ENCODE data around the gene TMSB15C. TPM values are rescaled to one million over a fixed set of nuclear protein-coding genes. Genes with fewer than 3 reads are reported as not detected.
A peak's percentile ranks its signal among the peaks of the same experiment; 100 is the strongest.
"Not testable (repeated sequence)": the region's sequence is repeated elsewhere in the genome, so short reads cannot be mapped to it uniquely, and the experiment has no call there.

TMSB15C gene
- total and polyA plus RNA-seq, 12 donors = 0.29 to 6.8 (median 0.51) TPM

DNA sequence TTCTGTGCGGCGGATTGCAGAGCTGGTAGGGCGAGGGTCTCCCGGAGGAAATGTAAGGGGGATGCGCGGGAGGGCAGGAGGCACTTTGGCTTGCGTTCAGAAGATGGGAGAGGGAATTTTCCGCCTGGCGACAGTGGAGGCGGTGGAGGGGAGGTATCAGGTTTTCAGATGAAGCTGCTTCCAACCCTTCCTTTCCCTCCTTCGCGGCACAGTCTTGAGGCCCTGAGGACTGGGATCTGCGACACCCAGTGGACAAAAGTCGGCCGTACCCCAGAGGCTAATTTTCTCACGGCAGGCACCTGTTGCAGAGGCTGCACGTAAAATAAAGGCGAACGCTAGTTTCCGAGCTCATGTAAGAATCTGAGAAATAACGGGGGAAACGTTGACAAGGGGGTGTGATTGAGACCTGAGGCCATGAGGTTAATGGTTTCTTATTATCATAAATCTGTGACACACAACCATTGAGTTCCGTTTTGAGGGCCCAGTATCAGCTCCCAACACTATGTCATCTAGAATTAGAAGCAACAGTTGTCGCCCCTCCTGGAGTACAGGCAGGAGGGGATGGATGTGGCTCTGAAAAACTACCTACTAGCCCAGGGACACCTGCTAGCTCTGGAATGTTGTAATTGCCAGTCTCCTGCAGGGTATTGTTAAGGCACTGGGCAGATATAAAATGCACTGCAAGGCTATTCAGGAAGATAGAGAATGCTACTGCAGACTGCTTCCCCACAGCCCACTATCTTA lies 37.4 kb upstream of the TMSB15C start:
- H3K9me3 ChIP-seq (replicated peaks in 1 of 3) = no peaks in the 10 kb centered on the region
- DNase-seq = peak; percentile 35 to 77 (median 52)
- TF ChIP-seq POLR2A (IDR thresholded peaks at IDR 0.05) = no peak
- TF ChIP-seq, protein P1, sequence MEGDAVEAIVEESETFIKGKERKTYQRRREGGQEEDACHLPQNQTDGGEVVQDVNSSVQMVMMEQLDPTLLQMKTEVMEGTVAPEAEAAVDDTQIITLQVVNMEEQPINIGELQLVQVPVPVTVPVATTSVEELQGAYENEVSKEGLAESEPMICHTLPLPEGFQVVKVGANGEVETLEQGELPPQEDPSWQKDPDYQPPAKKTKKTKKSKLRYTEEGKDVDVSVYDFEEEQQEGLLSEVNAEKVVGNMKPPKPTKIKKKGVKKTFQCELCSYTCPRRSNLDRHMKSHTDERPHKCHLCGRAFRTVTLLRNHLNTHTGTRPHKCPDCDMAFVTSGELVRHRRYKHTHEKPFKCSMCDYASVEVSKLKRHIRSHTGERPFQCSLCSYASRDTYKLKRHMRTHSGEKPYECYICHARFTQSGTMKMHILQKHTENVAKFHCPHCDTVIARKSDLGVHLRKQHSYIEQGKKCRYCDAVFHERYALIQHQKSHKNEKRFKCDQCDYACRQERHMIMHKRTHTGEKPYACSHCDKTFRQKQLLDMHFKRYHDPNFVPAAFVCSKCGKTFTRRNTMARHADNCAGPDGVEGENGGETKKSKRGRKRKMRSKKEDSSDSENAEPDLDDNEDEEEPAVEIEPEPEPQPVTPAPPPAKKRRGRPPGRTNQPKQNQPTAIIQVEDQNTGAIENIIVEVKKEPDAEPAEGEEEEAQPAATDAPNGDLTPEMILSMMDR (IDR thresholded peaks at IDR 0.05) = peak; percentile 19 to 51 (median 42)
- H3K36me3 ChIP-seq (replicated peaks in 1 of 2) = no peaks in the 10 kb centered on the region
- intact Hi-C loops (cut with DNase I) = no loop called here
- H3K27ac ChIP-seq = no peak overlapping the region
- peaks cover 27% of the 10 kb centered on the region for H3K27me3 ChIP-seq
- H3K4me1 ChIP-seq (replicated peaks in 1 of 2) = no peaks in the 10 kb centered on the region
- WGBS, 4 donors = 4 to 39% (median 18%) methylated on average over 16 to 24 of the region's 24 CpGs
- H3K4me3 ChIP-seq = peak overlapping the region in 1 of 4 donors; percentile 71

DNA sequence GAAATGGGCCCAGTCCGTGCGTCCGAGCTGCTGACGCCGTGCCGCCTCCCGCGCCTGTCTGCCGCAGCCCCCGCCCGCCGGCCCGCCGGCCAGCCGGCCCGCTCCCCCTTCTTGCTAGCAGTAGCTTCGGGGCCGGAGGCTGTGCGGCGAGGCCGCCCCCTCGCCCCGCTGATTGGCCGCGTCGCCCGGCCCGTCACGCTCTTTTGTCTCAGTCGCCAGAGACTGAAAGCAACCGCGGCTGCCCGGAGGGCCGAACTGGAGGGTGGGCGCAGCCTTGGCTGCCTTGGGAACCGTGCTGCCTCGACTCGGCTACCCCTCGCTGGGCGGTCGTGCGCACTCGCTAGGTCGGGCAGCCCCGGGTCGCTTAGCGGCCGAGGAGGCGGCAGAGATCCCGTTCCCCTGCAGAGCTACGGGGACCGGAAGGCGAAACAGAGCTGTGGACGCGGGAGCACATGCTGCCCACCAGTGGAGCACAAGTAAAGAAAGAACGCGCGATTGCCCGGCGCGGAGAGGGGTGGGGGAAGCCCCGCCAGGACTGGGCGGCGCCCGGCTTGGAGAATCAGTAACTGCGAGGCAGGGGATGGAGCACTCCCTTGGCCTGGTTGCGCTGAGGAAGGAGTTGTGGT lies 36.4 kb upstream of the TMSB15C start, which contains the start of gene ZCCHC18:
TSS of gene ZCCHC18 (plus strand) at position 198 of the 626 bp plus-strand sequence. CDS start 1,589 bp downstream, outside the sequence.
- WGBS, 4 donors = 0 to 39% (median 30%) methylated on average over 15 to 67 of the region's 67 CpGs; no CpG with 5 or more reads in 1 of the 4 donors
- Histone ChIP-seq H3K4me3 (peak within 1 kb of the TSS in 2 of 4 donors; percentile 28 to 71), H3K9me3 (replicated peaks in 1 of 3) (no peaks in the 10 kb centered on the region), H3K27ac (peak within 1 kb of the TSS in 2 of 5 donors; percentile 66 to 78), H3K36me3 (replicated peaks in 1 of 2) (no peaks in the 10 kb centered on the region), H3K27me3 (peaks cover 24% of the 10 kb centered on the region), H3K4me1 (replicated peaks in 1 of 2) (no peaks in the 10 kb centered on the region)
- intact Hi-C loops (cut with DNase I) = no loop called here
- TF ChIP-seq, protein P1 (IDR thresholded peaks at IDR 0.05) = no peak
- TF ChIP-seq POLR2A (IDR thresholded peaks at IDR 0.05) = no peak
- peak; percentile 27 to 68 (median 39) for DNase-seq

DNA sequence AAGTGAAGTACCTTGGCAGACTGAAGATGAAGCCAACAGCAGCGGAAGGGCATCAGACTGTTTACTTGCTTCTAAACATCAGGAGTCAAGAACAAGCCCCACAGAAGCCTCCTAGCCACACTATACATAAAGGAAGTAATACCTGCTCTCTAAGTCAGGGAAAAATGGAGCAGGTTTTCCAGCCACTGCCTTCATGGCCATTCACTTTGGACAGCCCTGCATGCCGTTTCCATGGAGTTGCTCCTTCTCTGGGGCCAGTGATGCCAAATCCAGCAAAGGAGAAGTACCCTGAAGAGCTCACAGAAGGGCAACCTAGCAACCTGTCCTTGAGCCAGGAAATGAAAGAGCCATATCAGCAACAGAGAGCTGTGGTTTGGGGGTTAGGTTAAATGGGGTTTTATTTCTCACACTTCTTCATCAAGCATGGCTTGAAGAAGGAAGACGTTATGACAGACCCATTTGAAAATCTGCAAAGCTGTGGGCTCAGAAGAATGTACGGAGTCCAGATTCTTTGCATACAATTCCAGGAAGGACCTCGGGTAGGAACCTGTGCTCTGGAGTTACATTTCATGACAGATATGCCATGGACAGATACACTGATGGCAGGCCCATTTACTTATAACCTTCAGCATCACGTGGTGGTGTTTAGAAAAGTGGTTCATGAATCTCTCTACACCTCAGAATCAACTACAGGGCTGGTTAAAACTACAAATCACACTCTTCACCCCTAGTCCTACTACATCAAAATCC lies 34.6 kb upstream of the TMSB15C start:
- H3K4me1 ChIP-seq (replicated peaks in 1 of 2); H3K27ac ChIP-seq; DNase-seq; intact Hi-C loops (cut with DNase I); H3K9me3 ChIP-seq (replicated peaks in 1 of 3); H3K4me3 ChIP-seq; H3K36me3 ChIP-seq (replicated peaks in 1 of 2): not testable (repeated sequence)
- 55 to 70% (median 65%) methylated on average over 5 to 6 of the region's 6 CpGs for WGBS, 4 donors
- peaks cover 21% of the 10 kb centered on the region for H3K27me3 ChIP-seq

DNA sequence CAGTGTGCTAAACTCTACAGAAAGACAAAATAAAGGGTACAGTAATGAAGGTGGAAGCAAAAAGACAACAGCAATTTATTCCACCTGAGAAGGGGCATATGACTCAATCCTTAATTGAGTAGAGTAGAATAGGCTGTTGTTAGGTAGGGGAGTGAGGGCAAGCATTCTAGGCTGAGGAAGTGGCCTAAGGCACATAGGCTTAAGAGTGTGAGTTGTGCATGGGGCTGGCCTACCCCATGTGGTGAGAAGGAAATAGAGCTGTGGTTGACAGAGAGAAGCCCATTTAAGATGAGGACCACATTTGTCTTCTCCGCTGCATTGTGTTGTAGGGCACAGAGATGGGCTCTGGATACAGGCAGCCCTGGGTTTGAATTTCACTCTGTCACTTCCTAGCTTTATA lies 32.9 kb upstream of the TMSB15C start:
- H3K4me1 ChIP-seq (replicated peaks in 1 of 2) = no peaks in the 10 kb centered on the region
- intact Hi-C loops (cut with DNase I) = no loop called here

More for the DNA sequence above, 32.9 kb upstream of the TMSB15C start:
- TF ChIP-seq, protein P1 (IDR thresholded peaks at IDR 0.05) = no peak
- no peak for TF ChIP-seq POLR2A (IDR thresholded peaks at IDR 0.05)
- no peak for DNase-seq
- Histone ChIP-seq H3K27ac (no peak overlapping the region), H3K36me3 (replicated peaks in 1 of 2) (no peaks in the 10 kb centered on the region), H3K4me3 (no peak overlapping the region), H3K27me3 (peaks cover 15% of the 10 kb centered on the region), H3K9me3 (replicated peaks in 1 of 3) (no peaks in the 10 kb centered on the region)
- WGBS, 4 donors = 65 to 96% (median 87%) methylated on average over 1 of the region's 1 CpG

Data from adrenal gland (tissue), 12 donors.